Stomach (tissue), 4 donors: ENCODE data around the gene CNTROB.

Experiments used
- POLR2A ChIP-seq, 4 donors: fragments of 450-650 bp; IDR thresholded peaks; one replicate each; pipeline ENCODE4 v1.6.1; 2016; ENCODE audit warnings: antibody characterized with exemption in 4 of 4, control low read depth in 2 of 4, mild to moderate bottlenecking in 1 of 4, moderate library complexity in 1 of 4
- POLR2AphosphoS5 ChIP-seq, 3 donors: sonication (generic); formaldehyde crosslinking; IDR thresholded peaks; one replicate each; pipeline ENCODE4 v1.6.1; 2016; ENCODE audit warnings: antibody characterized with exemption in 3 of 3
- TF ChIP-seq, protein P1 (sequence below), 7 experiments: fragments of 450-650 bp in 4 of 7; fragments of 200-600 bp in 3 of 7; sonication (generic) in 3 of 7; IDR thresholded peaks; one replicate each; pipeline ENCODE4 v1.5.1; 2016 to 2019; ENCODE audit warnings: antibody characterized with exemption in 7 of 7, control low read depth in 2 of 7, mild to moderate bottlenecking in 1 of 7

DNA sequence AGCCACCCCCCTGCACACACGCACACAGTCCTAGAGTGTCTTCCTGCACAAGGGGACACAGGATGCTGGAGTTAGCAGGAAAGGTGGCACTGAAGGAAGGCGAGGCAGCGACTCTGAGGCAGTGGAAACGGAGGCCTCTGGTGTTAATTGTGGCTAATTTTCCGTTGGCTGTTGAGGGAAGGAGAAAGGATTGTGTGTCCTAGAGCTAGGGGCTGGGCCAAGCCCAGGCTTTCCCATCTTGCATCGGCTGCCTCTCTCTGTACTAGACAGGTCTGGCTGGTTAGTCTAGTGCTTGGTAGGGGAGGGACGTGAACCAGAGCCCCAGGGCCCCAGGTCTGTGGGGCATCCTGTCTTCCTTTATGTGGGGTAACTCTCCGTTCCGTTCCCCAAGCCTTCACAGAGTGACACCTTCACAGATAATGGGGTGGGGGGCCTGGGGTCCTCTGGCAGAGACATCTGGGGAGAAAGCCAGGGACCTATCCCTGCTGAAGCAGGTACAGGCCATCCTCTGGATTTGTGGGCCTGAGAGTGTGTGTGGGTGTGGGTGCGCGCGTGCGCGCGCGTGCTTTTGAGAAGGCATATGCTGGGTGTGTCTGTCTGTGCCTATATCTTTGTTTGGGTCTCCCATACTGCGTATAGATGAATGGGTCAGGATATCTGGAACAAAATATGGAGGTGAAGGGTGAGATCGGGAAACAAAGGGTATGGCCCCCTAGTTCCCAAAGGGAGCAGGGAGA is 43.7 kb upstream of the CNTROB start, which contains the start of gene CHD3:
- no peak for TF ChIP-seq POLR2AphosphoS5 (IDR thresholded peaks at IDR 0.05)
- TF ChIP-seq, protein P1, sequence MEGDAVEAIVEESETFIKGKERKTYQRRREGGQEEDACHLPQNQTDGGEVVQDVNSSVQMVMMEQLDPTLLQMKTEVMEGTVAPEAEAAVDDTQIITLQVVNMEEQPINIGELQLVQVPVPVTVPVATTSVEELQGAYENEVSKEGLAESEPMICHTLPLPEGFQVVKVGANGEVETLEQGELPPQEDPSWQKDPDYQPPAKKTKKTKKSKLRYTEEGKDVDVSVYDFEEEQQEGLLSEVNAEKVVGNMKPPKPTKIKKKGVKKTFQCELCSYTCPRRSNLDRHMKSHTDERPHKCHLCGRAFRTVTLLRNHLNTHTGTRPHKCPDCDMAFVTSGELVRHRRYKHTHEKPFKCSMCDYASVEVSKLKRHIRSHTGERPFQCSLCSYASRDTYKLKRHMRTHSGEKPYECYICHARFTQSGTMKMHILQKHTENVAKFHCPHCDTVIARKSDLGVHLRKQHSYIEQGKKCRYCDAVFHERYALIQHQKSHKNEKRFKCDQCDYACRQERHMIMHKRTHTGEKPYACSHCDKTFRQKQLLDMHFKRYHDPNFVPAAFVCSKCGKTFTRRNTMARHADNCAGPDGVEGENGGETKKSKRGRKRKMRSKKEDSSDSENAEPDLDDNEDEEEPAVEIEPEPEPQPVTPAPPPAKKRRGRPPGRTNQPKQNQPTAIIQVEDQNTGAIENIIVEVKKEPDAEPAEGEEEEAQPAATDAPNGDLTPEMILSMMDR (IDR thresholded peaks at IDR 0.05), result no peak
- no peak for TF ChIP-seq POLR2A (IDR thresholded peaks at IDR 0.05)
